Measurements from ENCODE around the gene TAOK3.
A peak's percentile ranks its signal among the peaks of the same experiment; 100 is the strongest.
"Not testable (repeated sequence)": the region's sequence is repeated elsewhere in the genome, so short reads cannot be mapped to it uniquely, and the experiment has no call there.

TAOK3 gene

GRCh38 chr12:118188690-118189371, 183.9 kb downstream of the TAOK3 start:
- DNase-seq = no peak

GRCh38 chr12:118187751-118188435, 184.8 kb downstream of the TAOK3 start:
- DNase-seq = no peak

GRCh38 chr12:118185602-118186397, 186.9 kb downstream of the TAOK3 start:
- no peak for DNase-seq

GRCh38 chr12:118183711-118184110, 189.0 kb downstream of the TAOK3 start:
- DNase-seq = no peak

- no peak for DNase-seq
Measured at GRCh38 chr12:118183155-118183554, 189.6 kb downstream of the TAOK3 start.

GRCh38 chr12:118175823-118176447, 196.8 kb downstream of the TAOK3 start:
- no peak for DNase-seq

- no peak for DNase-seq
Measured at GRCh38 chr12:118166946-118167345, 205.8 kb downstream of the TAOK3 start.

- DNase-seq = no peak
Measured at GRCh38 chr12:118164798-118165486, 207.8 kb downstream of the TAOK3 start.

- DNase-seq = no peak
Measured at GRCh38 chr12:118160536-118160935, 212.2 kb downstream of the TAOK3 start.

GRCh38 chr12:118151755-118152154, 221.0 kb downstream of the TAOK3 start:
- no peak for DNase-seq

GRCh38 chr12:118150625-118151024, 222.1 kb downstream of the TAOK3 start:
- DNase-seq = no peak

GRCh38 chr12:118148287-118148686, 224.4 kb downstream of the TAOK3 start:
- DNase-seq = no peak

GRCh38 chr12:118145798-118146156, 226.9 kb downstream of the TAOK3 start:
- DNase-seq = no peak

GRCh38 chr12:118145113-118145797, 227.5 kb downstream of the TAOK3 start:
- DNase-seq = no peak

GRCh38 chr12:118144499-118144898, 228.2 kb downstream of the TAOK3 start:
- no peak for DNase-seq

- DNase-seq = no peak
Measured at GRCh38 chr12:118140825-118141224, 231.9 kb downstream of the TAOK3 start.

- DNase-seq = no peak
Measured at GRCh38 chr12:118137148-118137678, 235.5 kb downstream of the TAOK3 start.

- DNase-seq = peak; percentile 25
Measured at GRCh38 chr12:118136559-118137003, 236.1 kb downstream of the TAOK3 start.

- peak; percentile 92 for DNase-seq
Measured at GRCh38 chr12:118135788-118136558, 236.7 kb downstream of the TAOK3 start, which contains the start of gene PEBP1. PEBP1 (plus strand) TSS chr12:118136124; CDS start chr12:118136210, 86 bp downstream.

GRCh38 chr12:118129436-118129835, 243.3 kb downstream of the TAOK3 start:
- not testable (repeated sequence) for DNase-seq

- no peak for DNase-seq
Measured at GRCh38 chr12:118127867-118128266, 244.8 kb downstream of the TAOK3 start.

All from activated CD4-positive, alpha-beta T cell treated with anti-CD3 and anti-CD28 coated beads, Interleukin-2, amount 50 U/mL, for 1 hour (primary cell).